Chondrocyte (in vitro differentiated cells): ENCODE results near the gene RPL31. TPM values are rescaled to one million over a fixed set of nuclear protein-coding genes. Genes with fewer than 3 reads are reported as not detected.
A peak's percentile ranks its signal among the peaks of the same experiment; 100 is the strongest.

Experiments
- DNase-seq: peaks from one replicate; pipeline ENCODE4 v3.0.0; 2021; ENCODE audit warnings: mixed read lengths, low spot score
- H3K27ac Mint-ChIP-seq: one replicate; pipeline ENCODE4 v1.8.0; 2021; ENCODE audit warnings: mild to moderate bottlenecking, moderate library complexity, mixed read lengths; ENCODE audit not compliant: unreplicated experiment
- H3K27me3 Mint-ChIP-seq: 2 replicates; pipeline ENCODE4 v1.8.0; 2021; ENCODE audit warnings: low read depth, mixed read lengths
- H3K36me3 Mint-ChIP-seq: 2 replicates; pipeline ENCODE4 v1.8.0; 2021; ENCODE audit warnings: low read depth, mixed read lengths
- H3K4me1 Mint-ChIP-seq: 2 replicates; pipeline ENCODE4 v1.8.0; 2021; ENCODE audit warnings: low read depth, mild to moderate bottlenecking, mixed read lengths
- H3K4me3 Mint-ChIP-seq: one replicate; pipeline ENCODE4 v1.8.0; 2021; ENCODE audit warnings: mild to moderate bottlenecking, moderate library complexity, mixed read lengths; ENCODE audit not compliant: unreplicated experiment
- H3K9me3 Mint-ChIP-seq: 2 replicates; pipeline ENCODE4 v1.8.0; 2021; ENCODE audit warnings: low read depth, mixed read lengths
- total RNA-seq: library from RNA; stranded (reverse); gene quantifications from 3 replicates; pipeline ENCODE4 v1.2.1, GENCODE V29; 2021
- TF ChIP-seq, protein P1 (sequence below): fragments of 200-600 bp; sonication (generic); IDR thresholded peaks from 2 replicates; pipeline ENCODE4 v1.5.0; 2021; ENCODE audit warnings: antibody characterized with exemption, mild to moderate bottlenecking, moderate library complexity

Gene RPL31
- total RNA-seq, 1 donor from 2014 or later, result 951 TPM

DNA sequence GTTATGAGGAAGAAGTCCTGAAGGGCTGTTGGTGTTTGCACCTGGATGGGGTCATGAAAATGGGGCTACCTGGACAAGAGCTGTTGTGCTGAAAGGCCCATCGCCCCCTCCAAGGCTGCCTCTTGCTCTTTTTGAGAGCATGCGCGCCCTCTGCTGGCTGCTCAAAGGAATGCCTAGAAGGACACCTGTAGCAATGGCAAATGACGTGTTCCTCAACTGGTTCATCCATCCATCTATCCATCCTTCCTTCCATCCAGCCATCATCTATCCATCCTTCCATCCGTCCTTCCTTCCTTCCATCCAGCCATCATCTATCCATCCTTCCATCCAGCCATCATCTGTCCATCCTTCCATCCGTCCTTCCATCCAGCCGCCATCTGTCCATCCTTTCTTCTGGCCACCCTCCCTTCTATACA is 17.2 kb upstream of the RPL31 start:
- Mint-ChIP-seq H3K36me3 (peaks cover 22% of the 10 kb centered on the region), H3K27me3 (no peaks in the 10 kb centered on the region), H3K27ac (no peak overlapping the region), H3K4me1 (peaks cover 17% of the 10 kb centered on the region), H3K4me3 (no peak overlapping the region), H3K9me3 (no peaks in the 10 kb centered on the region)
- TF ChIP-seq, protein P1, sequence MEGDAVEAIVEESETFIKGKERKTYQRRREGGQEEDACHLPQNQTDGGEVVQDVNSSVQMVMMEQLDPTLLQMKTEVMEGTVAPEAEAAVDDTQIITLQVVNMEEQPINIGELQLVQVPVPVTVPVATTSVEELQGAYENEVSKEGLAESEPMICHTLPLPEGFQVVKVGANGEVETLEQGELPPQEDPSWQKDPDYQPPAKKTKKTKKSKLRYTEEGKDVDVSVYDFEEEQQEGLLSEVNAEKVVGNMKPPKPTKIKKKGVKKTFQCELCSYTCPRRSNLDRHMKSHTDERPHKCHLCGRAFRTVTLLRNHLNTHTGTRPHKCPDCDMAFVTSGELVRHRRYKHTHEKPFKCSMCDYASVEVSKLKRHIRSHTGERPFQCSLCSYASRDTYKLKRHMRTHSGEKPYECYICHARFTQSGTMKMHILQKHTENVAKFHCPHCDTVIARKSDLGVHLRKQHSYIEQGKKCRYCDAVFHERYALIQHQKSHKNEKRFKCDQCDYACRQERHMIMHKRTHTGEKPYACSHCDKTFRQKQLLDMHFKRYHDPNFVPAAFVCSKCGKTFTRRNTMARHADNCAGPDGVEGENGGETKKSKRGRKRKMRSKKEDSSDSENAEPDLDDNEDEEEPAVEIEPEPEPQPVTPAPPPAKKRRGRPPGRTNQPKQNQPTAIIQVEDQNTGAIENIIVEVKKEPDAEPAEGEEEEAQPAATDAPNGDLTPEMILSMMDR, result peak; percentile 97
- no peak for DNase-seq

DNA sequence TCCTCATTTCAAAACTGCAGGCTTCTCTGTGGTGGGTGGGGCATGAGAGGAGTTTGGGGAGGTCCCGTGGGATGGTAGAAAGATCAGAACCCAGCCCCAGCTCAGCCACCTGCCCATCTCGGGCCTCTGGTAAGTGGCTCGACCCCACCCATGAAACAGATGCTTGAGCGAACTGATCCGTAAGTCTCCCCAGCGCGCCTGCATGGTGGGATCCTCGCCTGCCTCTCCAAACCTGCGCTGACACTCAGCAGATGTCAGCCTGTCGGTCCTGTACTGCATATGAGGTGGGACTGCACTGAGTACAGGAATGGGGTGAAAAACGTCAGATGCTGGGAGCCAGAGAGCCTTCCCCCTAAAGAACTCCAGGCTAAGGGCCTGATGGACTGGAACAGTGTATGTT is 15.9 kb upstream of the RPL31 start:
- Mint-ChIP-seq H3K9me3 (no peaks in the 10 kb centered on the region), H3K27ac (no peak overlapping the region), H3K36me3 (peaks cover 20% of the 10 kb centered on the region), H3K4me1 (peaks cover 17% of the 10 kb centered on the region), H3K4me3 (no peak overlapping the region), H3K27me3 (no peaks in the 10 kb centered on the region)
- TF ChIP-seq, protein P1, result no peak
- no peak for DNase-seq

GRCh38 chr2:100987536-100987935 is 14.6 kb upstream of the RPL31 start:
- Mint-ChIP-seq H3K4me3 (no peak overlapping the region), H3K27ac (no peak overlapping the region), H3K36me3 (peaks cover 16% of the 10 kb centered on the region), H3K4me1 (peaks cover 17% of the 10 kb centered on the region), H3K27me3 (no peaks in the 10 kb centered on the region), H3K9me3 (no peaks in the 10 kb centered on the region)
- DNase-seq, result no peak
- TF ChIP-seq, protein P1, result no peak

DNA sequence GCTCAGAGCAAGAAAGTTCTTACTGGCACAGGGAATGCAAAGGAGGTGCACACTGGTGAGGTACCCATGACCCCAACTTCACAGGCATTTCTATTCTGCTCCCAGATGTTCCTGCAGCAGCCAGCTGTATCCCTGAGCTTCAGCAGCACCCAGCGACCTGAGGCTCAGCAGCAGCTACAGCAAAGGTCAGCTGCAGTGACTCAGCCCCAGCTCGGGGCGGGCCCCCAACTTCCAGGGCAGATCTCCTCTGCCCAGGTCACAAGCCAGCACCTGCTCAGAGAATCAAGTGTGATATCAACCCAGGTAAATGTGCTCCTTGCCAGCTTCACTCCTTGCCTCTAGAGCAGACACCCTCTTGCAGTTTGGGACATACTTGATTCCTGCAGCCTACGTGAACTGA is 14.1 kb upstream of the RPL31 start:
- Mint-ChIP-seq H3K9me3 (no peaks in the 10 kb centered on the region), H3K27ac (no peak overlapping the region), H3K4me3 (no peak overlapping the region), H3K36me3 (peaks cover 13% of the 10 kb centered on the region), H3K4me1 (peaks cover 17% of the 10 kb centered on the region), H3K27me3 (no peaks in the 10 kb centered on the region)
- TF ChIP-seq, protein P1, result no peak
- DNase-seq, result no peak

GRCh38 chr2:100988630-100989417 is 13.3 kb upstream of the RPL31 start:
- no peaks in the 10 kb centered on the region for H3K27me3 Mint-ChIP-seq
- no peaks in the 10 kb centered on the region for H3K9me3 Mint-ChIP-seq
- no peak for DNase-seq
- H3K4me3 Mint-ChIP-seq, result no peak overlapping the region
- H3K27ac Mint-ChIP-seq, result no peak overlapping the region
- TF ChIP-seq, protein P1, result no peak
- peaks cover 12% of the 10 kb centered on the region for H3K4me1 Mint-ChIP-seq
- H3K36me3 Mint-ChIP-seq, result peaks cover 13% of the 10 kb centered on the region
